IMR-90 (cell line): ENCODE results near the gene CST3. TPM values are rescaled to one million over a fixed set of nuclear protein-coding genes. Genes with fewer than 3 reads are reported as not detected.

Experiments
- ATAC-seq: fragments of 200-7000 bp; cut with Tn5 transposase; 2 replicates; pipeline ENCODE4 v1.9.1; 2020; ENCODE audit warnings: low read depth, mild to moderate bottlenecking, moderate library complexity
- BruUV-seq: library from RNA; stranded (reverse); fragments of 400-500 nt; replicated peaks from 2 replicates; lab custom pipeline; 2021; lab: Mats Ljungman, UMichigan
- CTCF ChIA-PET: fragments of 300-600 bp; formaldehyde crosslinking; extraction: SDS; loops from one replicate; lab custom pipeline; 2021; ENCODE audit warnings: antibody characterized with exemption; lab: Yijun Ruan, JAX
- POLR2A ChIA-PET: fragments of 300-600 bp; sonication (Branson Sonifier 250); formaldehyde crosslinking; loops from one replicate; lab custom pipeline; 2022; ENCODE audit warnings: antibody characterized with exemption; ENCODE audit not compliant: unreplicated experiment; lab: Charles Lee
- DNase-seq: peaks from one replicate; pipeline ENCODE4 v3.0.0; 2013
- H2AFZ ChIP-seq: replicated peaks from 2 replicates; pipeline ENCODE3; 2013; ENCODE audit warnings: low read length, mild to moderate bottlenecking; ENCODE audit not compliant: poor library complexity
- H2AK5ac ChIP-seq: 2 replicates; pipeline ENCODE4 v1.6.1; 2013; ENCODE audit warnings: low read depth, low read length, inconsistent platforms
- H2AK9ac ChIP-seq: replicated peaks from 2 replicates; pipeline ENCODE3; 2013; ENCODE audit warnings: mild to moderate bottlenecking, low read depth, low read length, moderate library complexity; ENCODE audit not compliant: poor library complexity
- H2BK120ac ChIP-seq: 2 replicates; pipeline ENCODE4 v1.6.1; 2013; ENCODE audit warnings: low read depth, low read length, inconsistent platforms
- H2BK15ac ChIP-seq: 3 replicates; pipeline ENCODE4 v1.6.1; 2013; ENCODE audit warnings: low read depth, low read length, inconsistent platforms
- H2BK20ac ChIP-seq: 2 replicates; pipeline ENCODE4 v1.6.1; 2013; ENCODE audit warnings: low read depth, mild to moderate bottlenecking, inconsistent platforms, low read length, moderate library complexity
- H2BK5ac ChIP-seq: 2 replicates; pipeline ENCODE4 v1.6.1; 2013; ENCODE audit warnings: mild to moderate bottlenecking, low read depth, low read length, inconsistent platforms; ENCODE audit not compliant: poor library complexity, severe bottlenecking
- H3K14ac ChIP-seq: replicated peaks from 2 replicates; pipeline ENCODE4 v1.6.1; 2013; ENCODE audit warnings: low read depth, low read length, inconsistent platforms
- H3K18ac ChIP-seq: 2 replicates; pipeline ENCODE4 v1.6.1; 2013; ENCODE audit warnings: low read depth, low read length, control low read depth
- H3K23ac ChIP-seq: 2 replicates; pipeline ENCODE4 v1.6.1; 2013; ENCODE audit warnings: low read depth, low read length, inconsistent platforms
- H3K27ac ChIP-seq: 2 replicates; pipeline ENCODE4 v1.5.1; 2013; ENCODE audit warnings: mild to moderate bottlenecking, control low read depth, low read length; ENCODE audit not compliant: insufficient read depth
- H3K27me3 ChIP-seq: 2 replicates; pipeline ENCODE4 v1.6.1; 2013; ENCODE audit warnings: low read length; ENCODE audit not compliant: control insufficient read depth, insufficient read depth
- H3K36me3 ChIP-seq: 2 replicates; pipeline ENCODE4 v1.6.1; 2013; ENCODE audit warnings: low read length, mixed read lengths; ENCODE audit not compliant: control insufficient read depth, insufficient read depth
- H3K4ac ChIP-seq: 2 replicates; pipeline ENCODE4 v1.6.1; 2013; ENCODE audit warnings: low read depth, low read length, inconsistent platforms
- H3K4me1 ChIP-seq: 2 replicates; pipeline ENCODE4 v1.6.1; 2013; ENCODE audit warnings: low read length, mixed read lengths; ENCODE audit not compliant: control insufficient read depth, insufficient read depth
- H3K4me2 ChIP-seq: 2 replicates; pipeline ENCODE4 v1.6.1; 2013; ENCODE audit warnings: low read depth, mild to moderate bottlenecking, control low read depth, low read length, moderate library complexity
- H3K4me3 ChIP-seq: 2 replicates; pipeline ENCODE4 v1.5.1; 2013; ENCODE audit warnings: low read depth, mild to moderate bottlenecking, control low read depth, low read length, moderate library complexity; ENCODE audit not compliant: insufficient read depth
- H3K56ac ChIP-seq: 2 replicates; pipeline ENCODE4 v1.6.1; 2013; ENCODE audit warnings: low read length, inconsistent platforms; ENCODE audit not compliant: insufficient read depth; ENCODE audit errors: extremely low read depth
- H3K79me1 ChIP-seq, 2 experiments: 2 replicates each; pipeline ENCODE4 v1.6.1; 2013; ENCODE audit warnings: low read length in 2 of 2, inconsistent platforms in 1 of 2, low read depth in 1 of 2
- H3K9ac ChIP-seq: 2 replicates; pipeline ENCODE4 v1.6.1; 2013; ENCODE audit warnings: low read depth, low read length, control low read depth
- H3K9me1 ChIP-seq: 2 replicates; pipeline ENCODE4 v1.6.1; 2013; ENCODE audit warnings: low read length, inconsistent platforms; ENCODE audit not compliant: insufficient read depth
- H3K9me3 ChIP-seq: 2 replicates; pipeline ENCODE4 v1.6.1; 2013; ENCODE audit warnings: low read length; ENCODE audit not compliant: control insufficient read depth, insufficient read depth
- H4K20me1 ChIP-seq: 2 replicates; pipeline ENCODE4 v1.6.1; 2013; ENCODE audit warnings: low read length, inconsistent platforms; ENCODE audit not compliant: insufficient read depth
- H4K5ac ChIP-seq: 2 replicates; pipeline ENCODE4 v1.6.1; 2013; ENCODE audit warnings: mild to moderate bottlenecking, low read depth, low read length, control low read depth
- H4K8ac ChIP-seq, 2 experiments: 2 replicates each; pipeline ENCODE4 v1.6.1; 2013; ENCODE audit warnings: low read depth in 2 of 2, low read length in 2 of 2, control low read depth in 1 of 2, inconsistent platforms in 1 of 2
- H4K91ac ChIP-seq: 2 replicates; pipeline ENCODE4 v1.6.1; 2013; ENCODE audit warnings: low read depth, low read length, inconsistent platforms; ENCODE audit not compliant: insufficient read depth
- MAZ ChIP-seq: IDR thresholded peaks from 2 replicates; pipeline ENCODE4 v1.6.1; 2012; ENCODE audit warnings: low read depth, mild to moderate bottlenecking, low read length, improper control_type of control experiment, moderate library complexity, borderline replicate concordance
- NFE2L2 ChIP-seq: fragments of 150-350 bp; IDR thresholded peaks from 2 replicates; pipeline ENCODE4 v1.6.1; 2016; ENCODE audit warnings: low read depth, mild to moderate bottlenecking, low read length
- WGBS, 2 experiments: methylation state at CpG; one replicate each; pipeline versions ENCODE4 v1.1.5 to v1.1.7; 2013; ENCODE audit warnings: missing lambda C conversion rate in 2 of 2; ENCODE audit not compliant: insufficient read length in 1 of 2; ENCODE audit errors: extremely low coverage in 2 of 2; 5-methylcytosine and 5-hydroxymethylcytosine counted together
- dilution Hi-C: fragments of 300-500 bp; cut with HindIII; formaldehyde crosslinking; loops from one replicate; pipeline ENCODE4 v1.14.3; 2018; ENCODE audit warnings: low sequenced_read_pairs; ENCODE audit not compliant: unreplicated experiment
- in situ Hi-C: fragments of 300-500 bp; cut with MboI; formaldehyde crosslinking; loops from 3 replicates; pipeline ENCODE4 v1.14.3; 2019; ENCODE audit warnings: low sequenced_read_pairs, inconsistent platforms, mixed read lengths
- intact Hi-C: fragments of 100-400 bp; cut with micrococcal nuclease; formaldehyde crosslinking; loops from 2 replicates; pipeline ENCODE4 v1.10.0; 2022
- polyA plus RNA-seq, 3 experiments: library from polyadenylated mRNA; depleted of rRNA; stranded (reverse); fragments of >200 nt; gene quantifications; 2 replicates each; pipeline ENCODE4 v1.2.3, GENCODE V29; 2012; ENCODE audit warnings: low replicate concordance in 1 of 3
- total RNA-seq: library from RNA; depleted of rRNA; stranded (reverse); fragments of >200 nt; gene quantifications from 2 replicates; pipeline ENCODE4 v1.2.3, GENCODE V29; 2012
- TF ChIP-seq, protein P1 (sequence below): fragments of 150-350 bp; IDR thresholded peaks from 2 replicates; pipeline ENCODE4 v1.6.1; 2016; ENCODE audit warnings: low read depth, mild to moderate bottlenecking, low read length, moderate library complexity, borderline replicate concordance
- TF ChIP-seq, protein P2 (sequence below): conservative IDR thresholded peaks from 2 replicates; pipeline ENCODE4 v1.5.1; 2012; ENCODE audit warnings: mild to moderate bottlenecking, low read depth, low read length, improper control_type of control experiment

Gene CST3
- total and polyA plus RNA-seq, 2 of the 4 experiments (the other 2 are of a cell fraction): 26.0 to 471 TPM

DNA sequence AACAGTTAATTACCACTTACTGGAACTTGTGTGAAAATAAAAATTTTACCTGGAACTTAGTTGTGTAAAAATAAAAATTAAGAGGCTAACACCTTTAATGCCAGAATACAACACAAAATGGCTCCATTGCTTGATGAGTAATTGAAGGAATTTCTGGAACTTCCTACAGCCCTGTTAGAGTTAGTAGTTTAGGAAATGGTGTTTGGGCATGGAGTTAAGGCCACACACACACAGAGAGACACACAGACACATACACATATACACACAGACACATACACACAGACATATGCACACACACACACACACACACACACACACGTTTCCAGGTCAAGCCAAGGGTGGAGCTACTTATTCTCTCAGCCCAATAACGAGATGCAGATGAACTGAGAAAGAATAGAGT lies 20.6 kb upstream of the CST3 start:
- H2BK15ac ChIP-seq: no peak overlapping the region
- BruUV-seq: no TSS peak
- no CpG with 5 or more reads among the region's 2 CpGs for WGBS, 2 experiments
- H3K36me3 ChIP-seq: no peaks in the 10 kb centered on the region
- H3K9ac ChIP-seq: no peak overlapping the region
- POLR2A ChIA-PET: no interaction called here
- no peak overlapping the region for H4K8ac ChIP-seq
- peak overlapping the region; percentile 56; the same call in 1 of the 2 replicates for H3K18ac ChIP-seq
- no peak overlapping the region for H3K4me2 ChIP-seq
- H2BK120ac ChIP-seq: no peak overlapping the region
- DNase-seq: no peak
- no peaks in the 10 kb centered on the region for H3K9me3 ChIP-seq
- no peak overlapping the region for H3K4ac ChIP-seq
- no peak overlapping the region for H4K5ac ChIP-seq
- H2BK20ac ChIP-seq: no peak overlapping the region
- intact Hi-C loops: no loop called here
- no peak overlapping the region for H3K14ac ChIP-seq
- no peaks in the 10 kb centered on the region for H3K79me1 ChIP-seq
- CTCF ChIA-PET: no interaction called here
- no peak overlapping the region for H3K56ac ChIP-seq
- no peaks in the 10 kb centered on the region for H3K9me1 ChIP-seq
- no peak overlapping the region for H3K27ac ChIP-seq
- dilution Hi-C loops: no loop called here
- no peak overlapping the region for H2AK9ac ChIP-seq
- H2AFZ ChIP-seq: no peak overlapping the region
- H3K4me1 ChIP-seq: peaks cover 5% of the 10 kb centered on the region
- in situ Hi-C loops: no loop called here
- no peak overlapping the region for H3K23ac ChIP-seq
- no peak overlapping the region for H3K4me3 ChIP-seq
- no peak overlapping the region for H2AK5ac ChIP-seq
- no peak overlapping the region for H2BK5ac ChIP-seq
- H4K91ac ChIP-seq: no peak overlapping the region
- no peaks in the 10 kb centered on the region for H4K20me1 ChIP-seq
- TF ChIP-seq, protein P1, sequence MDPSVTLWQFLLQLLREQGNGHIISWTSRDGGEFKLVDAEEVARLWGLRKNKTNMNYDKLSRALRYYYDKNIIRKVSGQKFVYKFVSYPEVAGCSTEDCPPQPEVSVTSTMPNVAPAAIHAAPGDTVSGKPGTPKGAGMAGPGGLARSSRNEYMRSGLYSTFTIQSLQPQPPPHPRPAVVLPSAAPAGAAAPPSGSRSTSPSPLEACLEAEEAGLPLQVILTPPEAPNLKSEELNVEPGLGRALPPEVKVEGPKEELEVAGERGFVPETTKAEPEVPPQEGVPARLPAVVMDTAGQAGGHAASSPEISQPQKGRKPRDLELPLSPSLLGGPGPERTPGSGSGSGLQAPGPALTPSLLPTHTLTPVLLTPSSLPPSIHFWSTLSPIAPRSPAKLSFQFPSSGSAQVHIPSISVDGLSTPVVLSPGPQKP: no peak
- TF ChIP-seq, protein P2, sequence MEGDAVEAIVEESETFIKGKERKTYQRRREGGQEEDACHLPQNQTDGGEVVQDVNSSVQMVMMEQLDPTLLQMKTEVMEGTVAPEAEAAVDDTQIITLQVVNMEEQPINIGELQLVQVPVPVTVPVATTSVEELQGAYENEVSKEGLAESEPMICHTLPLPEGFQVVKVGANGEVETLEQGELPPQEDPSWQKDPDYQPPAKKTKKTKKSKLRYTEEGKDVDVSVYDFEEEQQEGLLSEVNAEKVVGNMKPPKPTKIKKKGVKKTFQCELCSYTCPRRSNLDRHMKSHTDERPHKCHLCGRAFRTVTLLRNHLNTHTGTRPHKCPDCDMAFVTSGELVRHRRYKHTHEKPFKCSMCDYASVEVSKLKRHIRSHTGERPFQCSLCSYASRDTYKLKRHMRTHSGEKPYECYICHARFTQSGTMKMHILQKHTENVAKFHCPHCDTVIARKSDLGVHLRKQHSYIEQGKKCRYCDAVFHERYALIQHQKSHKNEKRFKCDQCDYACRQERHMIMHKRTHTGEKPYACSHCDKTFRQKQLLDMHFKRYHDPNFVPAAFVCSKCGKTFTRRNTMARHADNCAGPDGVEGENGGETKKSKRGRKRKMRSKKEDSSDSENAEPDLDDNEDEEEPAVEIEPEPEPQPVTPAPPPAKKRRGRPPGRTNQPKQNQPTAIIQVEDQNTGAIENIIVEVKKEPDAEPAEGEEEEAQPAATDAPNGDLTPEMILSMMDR: no peak
- TF ChIP-seq MAZ: no peak
- no peak for TF ChIP-seq NFE2L2
- ATAC-seq: 0 out of 2 replicates have a peak, but pooled peaks have one; percentile 31
- H3K27me3 ChIP-seq: peaks cover 4% of the 10 kb centered on the region
